Subcutaneous abdominal adipose tissue (tissue), 5 donors: ENCODE measurements around the gene SEPTIN8.
A peak's percentile ranks its signal among the peaks of the same experiment; 100 is the strongest.

Experiments
- H3K27ac ChIP-seq: one replicate; pipeline ENCODE4 v1.7.0; 2013; ENCODE audit warnings: low read depth, mild to moderate bottlenecking, inconsistent platforms, low read length, moderate library complexity
- H3K27me3 ChIP-seq, 5 donors: one replicate each; pipeline ENCODE4 v1.7.0; 2013; ENCODE audit warnings: low read length in 5 of 5, inconsistent platforms in 1 of 5; ENCODE audit not compliant: control insufficient read depth in 5 of 5, insufficient read depth in 4 of 5
- H3K36me3 ChIP-seq, 5 donors: one replicate each; pipeline ENCODE4 v1.7.0; 2013; ENCODE audit warnings: low read length in 5 of 5; ENCODE audit not compliant: control insufficient read depth in 5 of 5, insufficient read depth in 5 of 5
- H3K4me1 ChIP-seq, 5 donors: one replicate each; pipeline ENCODE4 v1.7.0; 2013; ENCODE audit warnings: low read length in 5 of 5, mild to moderate bottlenecking in 3 of 5, moderate library complexity in 1 of 5; ENCODE audit not compliant: control insufficient read depth in 5 of 5, insufficient read depth in 5 of 5
- H3K4me3 ChIP-seq, 5 donors: one replicate each; pipeline ENCODE4 v1.7.0; 2013; ENCODE audit warnings: low read length in 5 of 5, low read depth in 1 of 5
- H3K9ac ChIP-seq, 5 donors: one replicate each; pipeline ENCODE4 v1.7.0; 2013; ENCODE audit warnings: low read length in 5 of 5, mild to moderate bottlenecking in 4 of 5, moderate library complexity in 3 of 5
- H3K9me3 ChIP-seq, 5 donors: one replicate each; pipeline ENCODE4 v1.7.0; 2013; ENCODE audit warnings: low read length in 5 of 5; ENCODE audit not compliant: control insufficient read depth in 5 of 5
- donor health status: healthy.
- donor health status: healthy.
- donor health status: healthy.
- donor health status: healthy.
- donor health status: healthy.

The SEPTIN8 gene

DNA sequence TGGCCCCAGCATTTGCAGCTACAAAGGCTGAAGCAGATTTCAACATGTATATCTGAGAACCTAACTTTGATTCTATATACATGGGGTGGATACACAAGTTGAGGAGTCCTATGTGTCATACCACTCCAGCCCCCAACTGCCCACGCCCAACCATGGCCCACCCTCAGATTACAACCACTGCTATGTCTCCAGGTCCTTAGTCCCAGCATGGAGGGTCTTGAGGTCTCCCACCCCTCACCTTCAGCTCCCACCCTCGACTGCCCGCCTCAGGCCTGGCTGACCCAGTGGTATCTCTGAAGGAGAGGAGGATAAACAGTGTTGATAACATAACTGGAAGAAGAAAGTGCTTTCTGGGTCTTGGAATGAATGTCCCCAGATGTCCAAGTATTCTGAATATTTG is 44.3 kb upstream of the SEPTIN8 start:
- Histone ChIP-seq H3K9me3 (no peaks in the 10 kb centered on the region), H3K9ac (no peak overlapping the region), H3K4me1 (peaks cover 2 to 35% (median 13%) of the 10 kb centered on the region in 5 donors), H3K27me3 (peaks cover 0 to 2% (median 0%) of the 10 kb centered on the region in 5 donors), H3K36me3 (peaks cover 0 to 17% (median 14%) of the 10 kb centered on the region in 5 donors), H3K4me3 (no peak overlapping the region), H3K27ac (no peak overlapping the region)

DNA sequence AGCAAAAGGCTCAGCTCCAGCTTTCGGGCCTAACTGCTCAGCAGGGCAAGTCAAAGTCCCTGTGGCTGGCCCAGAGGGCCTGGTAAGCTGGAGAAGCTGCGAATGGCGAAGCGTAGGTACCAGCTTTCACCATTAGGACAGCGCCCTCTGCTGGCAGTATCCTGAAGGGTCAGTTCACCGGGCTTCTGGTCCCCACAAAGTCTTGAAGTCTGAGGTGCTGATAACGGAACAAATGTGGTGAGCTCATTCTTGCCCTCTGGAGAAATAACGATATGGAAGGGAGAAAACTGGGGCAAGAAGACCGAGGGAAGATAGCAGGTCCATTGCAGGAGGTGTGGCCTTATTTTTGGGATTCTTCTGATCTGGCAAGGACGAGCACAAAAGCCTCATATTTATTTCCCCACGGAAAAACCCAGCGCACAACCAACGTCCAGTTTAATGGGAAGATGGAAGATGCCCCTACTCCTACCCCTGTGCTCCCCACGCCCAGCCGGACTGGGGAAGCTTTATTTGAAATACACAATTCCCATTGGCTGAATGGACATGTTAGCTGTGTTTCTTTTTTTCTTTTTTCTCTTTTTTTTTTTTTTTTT is 43.2 kb upstream of the SEPTIN8 start:
- Histone ChIP-seq H3K27ac (no peak overlapping the region), H3K27me3 (peaks cover 0 to 2% (median 0%) of the 10 kb centered on the region in 5 donors), H3K4me3 (peak overlapping the region in 1 of 5 donors; percentile 40), H3K36me3 (peaks cover 0 to 17% (median 14%) of the 10 kb centered on the region in 5 donors), H3K9me3 (no peaks in the 10 kb centered on the region), H3K4me1 (peaks cover 2 to 35% (median 13%) of the 10 kb centered on the region in 5 donors), H3K9ac (no peak overlapping the region)

DNA sequence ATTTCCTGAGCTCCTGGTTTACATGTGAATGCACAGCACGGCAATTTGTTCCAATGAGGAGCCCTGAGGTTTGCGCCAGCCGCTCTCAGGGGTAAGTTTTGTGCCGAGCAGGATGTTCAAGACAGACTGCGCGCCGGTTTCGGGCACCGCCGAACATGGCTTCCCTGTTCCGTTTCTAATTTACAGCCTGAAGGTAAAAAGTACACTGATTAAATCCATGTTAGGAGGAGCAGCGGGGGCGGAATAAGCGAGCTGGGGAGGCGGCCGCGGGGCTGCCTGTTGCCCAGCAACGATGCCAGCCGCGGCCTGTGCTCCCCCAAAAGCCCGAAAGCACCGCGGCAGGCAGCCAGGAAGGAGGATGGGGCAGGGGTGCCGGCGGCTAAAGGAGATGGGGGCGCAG is 42.4 kb upstream of the SEPTIN8 start:
- H3K27ac ChIP-seq, result no peak overlapping the region
- H3K27me3 ChIP-seq, result peaks cover 0 to 2% (median 0%) of the 10 kb centered on the region in 5 donors
- H3K36me3 ChIP-seq, result peaks cover 0 to 10% (median 8%) of the 10 kb centered on the region in 5 donors
- H3K4me1 ChIP-seq, result peaks cover 2 to 38% (median 13%) of the 10 kb centered on the region in 5 donors
- H3K9me3 ChIP-seq, result no peaks in the 10 kb centered on the region
- no peak overlapping the region for H3K9ac ChIP-seq
- H3K4me3 ChIP-seq, result no peak overlapping the region

DNA sequence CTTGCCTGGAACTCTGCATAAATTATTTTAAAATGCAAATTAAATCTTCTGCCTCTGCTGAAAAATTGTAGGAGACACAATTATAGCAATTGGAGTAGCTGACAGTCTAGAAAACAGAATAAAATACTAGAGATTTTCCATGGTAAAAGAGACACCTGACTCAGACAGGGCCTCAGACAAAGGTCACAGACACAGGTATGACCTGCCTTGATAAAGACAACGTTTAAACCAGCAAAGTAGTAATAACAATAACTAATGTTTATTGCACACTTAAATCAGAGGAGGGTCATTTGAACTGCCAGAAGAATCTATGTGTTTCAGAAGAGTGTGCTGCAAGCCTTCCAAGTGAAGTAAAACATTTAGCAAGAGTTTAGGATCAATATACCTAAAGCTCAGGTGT is 40.0 kb upstream of the SEPTIN8 start:
- Histone ChIP-seq H3K36me3 (no peaks in the 10 kb centered on the region), H3K9ac (no peak overlapping the region), H3K4me3 (no peak overlapping the region), H3K9me3 (no peaks in the 10 kb centered on the region), H3K4me1 (peaks cover 2 to 38% (median 19%) of the 10 kb centered on the region in 5 donors), H3K27ac (no peak overlapping the region), H3K27me3 (peaks cover 0 to 11% (median 7%) of the 10 kb centered on the region in 5 donors)

DNA sequence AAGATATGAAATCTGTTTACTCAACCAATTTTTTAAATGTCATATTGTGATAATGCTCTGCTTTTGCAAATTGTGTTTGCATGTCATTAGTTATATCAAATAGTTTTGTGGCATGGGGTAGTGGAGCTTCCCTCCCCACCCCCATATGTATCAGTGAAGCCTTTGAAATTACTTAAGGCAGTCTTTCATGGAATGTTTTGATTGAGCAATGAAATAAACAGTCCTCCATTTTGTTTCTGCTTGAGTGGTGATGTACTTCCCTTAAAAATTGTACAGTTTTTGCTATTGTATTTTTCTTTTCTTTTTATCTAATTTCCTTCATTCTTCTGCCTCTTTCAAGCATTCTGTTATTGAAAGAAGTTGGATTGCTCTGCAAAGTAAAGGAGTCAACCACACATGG is 39.5 kb upstream of the SEPTIN8 start:
- Histone ChIP-seq H3K4me1 (peaks cover 2 to 33% (median 19%) of the 10 kb centered on the region in 5 donors), H3K4me3 (no peak overlapping the region), H3K36me3 (no peaks in the 10 kb centered on the region), H3K9me3 (no peaks in the 10 kb centered on the region), H3K9ac (no peak overlapping the region), H3K27ac (no peak overlapping the region), H3K27me3 (peaks cover 0 to 15% (median 9%) of the 10 kb centered on the region in 5 donors)

DNA sequence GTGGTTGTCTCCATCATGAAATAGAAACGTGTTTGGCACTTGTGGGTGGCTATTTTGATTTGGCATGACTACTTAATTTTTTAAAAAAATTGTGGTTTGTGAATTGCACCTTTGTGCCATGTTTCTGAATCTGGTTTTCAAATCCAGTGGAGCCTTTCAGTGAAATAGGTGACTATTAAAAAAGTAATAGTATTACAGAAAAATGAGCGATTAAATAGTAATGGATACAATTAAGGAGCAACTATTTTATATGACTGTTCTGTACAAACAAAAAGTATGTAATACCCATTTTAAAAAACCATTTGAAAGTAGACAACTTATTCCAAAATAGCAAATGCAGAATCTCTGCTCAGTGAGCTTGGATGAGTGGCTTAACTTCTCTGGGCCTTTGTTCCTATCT is 39.0 kb upstream of the SEPTIN8 start:
- H3K27me3 ChIP-seq, result peaks cover 0 to 15% (median 9%) of the 10 kb centered on the region in 5 donors
- no peak overlapping the region for H3K9ac ChIP-seq
- no peak overlapping the region for H3K4me3 ChIP-seq
- no peaks in the 10 kb centered on the region for H3K9me3 ChIP-seq
- no peaks in the 10 kb centered on the region for H3K36me3 ChIP-seq
- H3K27ac ChIP-seq, result no peak overlapping the region
- H3K4me1 ChIP-seq, result peaks cover 2 to 31% (median 17%) of the 10 kb centered on the region in 5 donors

DNA sequence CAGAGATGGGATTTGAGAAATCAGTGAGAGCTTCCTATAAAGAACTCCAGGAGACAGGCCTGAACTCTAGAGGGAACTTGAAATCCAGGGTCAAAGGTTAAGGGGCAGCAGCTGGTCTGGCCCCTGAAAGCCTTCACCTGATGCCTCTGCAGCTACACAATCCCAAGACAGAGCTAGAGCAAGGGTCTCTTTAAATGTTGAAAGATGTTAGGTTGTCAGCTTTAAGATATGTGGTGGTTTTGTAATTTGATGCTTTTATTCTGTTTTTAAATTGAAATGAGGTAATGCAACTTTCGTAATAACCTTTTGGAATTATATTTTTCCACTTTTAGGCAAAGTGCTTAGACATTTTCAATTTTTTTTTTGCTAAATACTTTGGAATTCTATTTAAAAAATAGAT is 38.4 kb upstream of the SEPTIN8 start:
- no peaks in the 10 kb centered on the region for H3K36me3 ChIP-seq
- no peak overlapping the region for H3K4me3 ChIP-seq
- H3K27ac ChIP-seq, result no peak overlapping the region
- H3K4me1 ChIP-seq, result peaks cover 1 to 31% (median 17%) of the 10 kb centered on the region in 5 donors
- peaks cover 0 to 18% (median 9%) of the 10 kb centered on the region in 5 donors for H3K27me3 ChIP-seq
- H3K9me3 ChIP-seq, result no peaks in the 10 kb centered on the region
- H3K9ac ChIP-seq, result no peak overlapping the region

DNA sequence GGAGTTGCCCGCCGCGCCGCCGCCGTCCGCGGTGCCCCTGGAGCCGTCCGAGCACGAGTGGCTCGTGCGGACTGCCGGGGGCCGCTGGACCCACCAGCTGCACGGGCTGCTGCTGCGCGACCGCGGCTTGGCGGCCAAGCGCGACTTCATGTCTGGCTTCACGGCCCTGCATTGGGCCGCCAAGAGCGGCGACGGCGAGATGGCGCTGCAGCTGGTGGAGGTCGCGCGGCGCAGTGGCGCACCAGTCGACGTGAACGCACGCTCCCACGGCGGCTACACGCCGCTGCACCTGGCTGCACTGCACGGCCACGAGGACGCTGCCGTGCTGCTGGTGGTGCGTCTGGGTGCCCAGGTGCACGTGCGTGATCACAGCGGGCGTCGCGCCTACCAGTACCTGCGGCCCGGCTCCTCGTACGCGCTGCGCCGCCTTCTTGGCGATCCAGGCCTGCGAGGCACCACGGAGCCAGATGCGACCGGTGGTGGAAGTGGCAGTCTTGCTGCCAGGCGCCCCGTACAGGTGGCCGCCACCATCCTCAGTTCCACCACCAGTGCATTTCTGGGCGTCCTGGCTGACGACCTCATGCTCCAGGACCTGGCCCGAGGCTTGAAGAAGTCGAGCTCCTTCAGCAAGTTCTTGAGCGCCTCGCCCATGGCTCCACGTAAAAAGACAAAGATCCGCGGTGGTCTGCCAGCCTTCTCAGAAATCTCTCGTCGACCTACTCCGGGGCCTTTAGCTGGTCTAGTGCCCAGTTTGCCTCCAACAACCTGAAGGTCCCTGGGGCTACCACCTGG is 37.7 kb upstream of the SEPTIN8 start:
- Histone ChIP-seq H3K27me3 (peaks cover 0 to 18% (median 9%) of the 10 kb centered on the region in 5 donors), H3K36me3 (no peaks in the 10 kb centered on the region), H3K4me1 (peaks cover 0 to 27% (median 12%) of the 10 kb centered on the region in 5 donors), H3K4me3 (peak overlapping the region in 2 of 5 donors; percentile 36 to 63), H3K9ac (peak overlapping the region in 1 of 5 donors; percentile 13), H3K27ac (no peak overlapping the region), H3K9me3 (no peaks in the 10 kb centered on the region)

DNA sequence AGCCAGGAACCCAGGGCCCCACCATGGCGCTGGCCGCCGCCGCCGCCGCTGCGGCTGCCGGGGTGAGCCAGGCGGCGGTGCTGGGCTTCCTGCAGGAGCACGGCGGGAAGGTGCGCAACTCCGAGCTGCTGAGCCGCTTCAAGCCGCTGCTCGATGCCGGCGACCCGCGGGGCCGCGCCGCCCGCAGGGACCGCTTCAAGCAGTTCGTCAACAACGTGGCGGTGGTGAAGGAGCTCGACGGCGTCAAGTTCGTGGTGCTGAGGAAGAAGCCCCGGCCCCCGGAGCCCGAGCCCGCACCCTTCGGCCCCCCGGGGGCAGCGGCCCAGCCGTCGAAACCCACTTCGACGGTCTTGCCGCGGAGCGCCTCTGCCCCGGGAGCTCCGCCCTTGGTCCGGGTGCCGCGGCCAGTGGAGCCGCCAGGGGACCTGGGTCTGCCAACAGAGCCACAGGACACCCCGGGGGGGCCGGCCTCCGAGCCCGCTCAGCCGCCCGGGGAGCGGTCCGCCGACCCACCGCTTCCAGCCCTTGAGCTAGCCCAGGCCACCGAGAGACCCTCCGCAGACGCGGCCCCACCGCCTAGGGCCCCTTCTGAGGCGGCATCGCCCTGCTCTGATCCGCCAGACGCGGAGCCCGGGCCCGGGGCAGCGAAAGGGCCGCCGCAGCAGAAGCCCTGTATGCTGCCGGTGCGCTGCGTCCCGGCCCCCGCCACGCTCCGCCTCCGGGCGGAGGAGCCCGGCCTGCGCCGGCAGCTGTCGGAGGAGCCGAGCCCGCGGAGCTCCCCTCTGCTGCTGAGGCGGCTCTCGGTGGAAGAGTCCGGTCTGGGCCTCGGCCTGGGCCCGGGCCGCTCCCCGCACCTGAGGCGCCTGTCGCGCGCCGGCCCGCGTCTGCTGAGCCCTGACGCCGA is 36.8 kb upstream of the SEPTIN8 start:
- Histone ChIP-seq H3K27me3 (peaks cover 0 to 18% (median 9%) of the 10 kb centered on the region in 5 donors), H3K9ac (peak overlapping the region in 3 of 5 donors; percentile 13 to 56 (median 37)), H3K36me3 (no peaks in the 10 kb centered on the region), H3K4me1 (peaks cover 0 to 22% (median 12%) of the 10 kb centered on the region in 5 donors), H3K9me3 (no peaks in the 10 kb centered on the region), H3K27ac (no peak overlapping the region), H3K4me3 (peak overlapping the region in 4 of 5 donors; percentile 36 to 63 (median 48))
